ENCODE data around the gene PMFBP1.
"Not testable (repeated sequence)": the region's sequence is repeated elsewhere in the genome, so short reads cannot be mapped to it uniquely, and the experiment has no call there.

The PMFBP1 gene

GRCh38 chr16:72075067-72075466, 96.9 kb downstream of the PMFBP1 start:
- H3K36me3 ChIP-seq (ENCODE audit: control insufficient read depth in 1 of 2, insufficient read depth in 2 of 2, low read depth in 1 of 2, low read length in 2 of 2); H3K14ac ChIP-seq (ENCODE audit: low read length in 2 of 2); H3K27ac ChIP-seq (ENCODE audit: low read length, poor library complexity, severe bottlenecking); H2BK12ac ChIP-seq (ENCODE audit: low read length in 2 of 2); H3K4ac ChIP-seq (ENCODE audit: low read depth in 1 of 2, low read length in 2 of 2); H4K91ac ChIP-seq (ENCODE audit: low read length); H2BK120ac ChIP-seq (ENCODE audit: low read depth, low read length); H3K4me2 ChIP-seq (ENCODE audit: low read length, poor library complexity, severe bottlenecking); H2BK15ac ChIP-seq (ENCODE audit: low read depth, poor library complexity, severe bottlenecking); H3K9me3 ChIP-seq (ENCODE audit: control insufficient read depth, low read length); H3K4me3 ChIP-seq (ENCODE audit: insufficient read depth in 1 of 2, low read depth in 1 of 2, low read length in 2 of 2); H3K18ac ChIP-seq (ENCODE audit: low read depth in 1 of 2, low read length in 2 of 2); H2AK5ac ChIP-seq (ENCODE audit: low read length, severe bottlenecking); H4K8ac ChIP-seq (ENCODE audit: low read length); H2AFZ ChIP-seq (ENCODE audit: low read depth, low read length); H2BK5ac ChIP-seq (ENCODE audit: low read depth, low read length, poor library complexity, severe bottlenecking); DNase-seq; H3K9ac ChIP-seq (ENCODE audit: low read length); H3K4me1 ChIP-seq (ENCODE audit: control insufficient read depth, insufficient read depth, low read depth, low read length); H3K27me3 ChIP-seq (ENCODE audit: control insufficient read depth in 1 of 2, insufficient read depth in 1 of 2, low read length in 2 of 2); H3K23ac ChIP-seq (ENCODE audit: low read length in 2 of 2); H3K79me1 ChIP-seq (replicated peaks; ENCODE audit: low read length, poor library complexity, severe bottlenecking): not testable (repeated sequence)
- WGBS, result 95% methylated on average over 2 of the region's 6 CpGs

GRCh38 chr16:72073560-72074230, 98.3 kb downstream of the PMFBP1 start:
- Histone ChIP-seq H3K14ac (ENCODE audit: low read length in 2 of 2) (no peak overlapping the region), H3K4ac (ENCODE audit: low read depth in 1 of 2, low read length in 2 of 2) (no peak overlapping the region), H2AFZ (ENCODE audit: low read depth, low read length) (no peak overlapping the region), H3K4me3 (ENCODE audit: insufficient read depth in 1 of 2, low read depth in 1 of 2, low read length in 2 of 2) (no peak overlapping the region), H3K9ac (ENCODE audit: low read length) (no peak overlapping the region), H3K18ac (ENCODE audit: low read depth in 1 of 2, low read length in 2 of 2) (no peak overlapping the region), H2BK120ac (ENCODE audit: low read depth, low read length) (no peak overlapping the region), H3K23ac (ENCODE audit: low read length in 2 of 2) (no peak overlapping the region), H2BK12ac (ENCODE audit: low read length in 2 of 2) (no peak overlapping the region), H2BK15ac (ENCODE audit: low read depth, poor library complexity, severe bottlenecking) (no peak overlapping the region), H4K8ac (ENCODE audit: low read length) (no peak overlapping the region), H3K27me3 (ENCODE audit: control insufficient read depth in 1 of 2, insufficient read depth in 1 of 2, low read length in 2 of 2) (no peaks in the 10 kb centered on the region), H3K9me3 (ENCODE audit: control insufficient read depth, low read length) (no peaks in the 10 kb centered on the region), H3K27ac (ENCODE audit: low read length, poor library complexity, severe bottlenecking) (no peak overlapping the region), H4K91ac (ENCODE audit: low read length) (no peak overlapping the region), H3K36me3 (ENCODE audit: control insufficient read depth in 1 of 2, insufficient read depth in 2 of 2, low read depth in 1 of 2, low read length in 2 of 2) (peaks cover 0 to 6% of the 10 kb centered on the region in 2 experiments), H2AK5ac (ENCODE audit: low read length, severe bottlenecking) (no peak overlapping the region), H2BK5ac (ENCODE audit: low read depth, low read length, poor library complexity, severe bottlenecking) (no peak overlapping the region), H3K4me1 (ENCODE audit: control insufficient read depth, insufficient read depth, low read depth, low read length) (no peaks in the 10 kb centered on the region), H3K79me1 (replicated peaks; ENCODE audit: low read length, poor library complexity, severe bottlenecking) (no peaks in the 10 kb centered on the region), H3K4me2 (ENCODE audit: low read length, poor library complexity, severe bottlenecking) (no peak overlapping the region)
- DNase-seq, result no peak
- WGBS, result 93% methylated on average over 8 of the region's 8 CpGs

- H3K18ac ChIP-seq (ENCODE audit: low read depth in 1 of 2, low read length in 2 of 2), result no peak overlapping the region
- H3K27ac ChIP-seq (ENCODE audit: low read length, poor library complexity, severe bottlenecking), result no peak overlapping the region
Measured at GRCh38 chr16:72072514-72073342, 99.2 kb downstream of the PMFBP1 start.

More at GRCh38 chr16:72072514-72073342, 99.2 kb downstream of the PMFBP1 start:
- Histone ChIP-seq H2AK5ac (ENCODE audit: low read length, severe bottlenecking) (no peak overlapping the region), H3K4me1 (ENCODE audit: control insufficient read depth, insufficient read depth, low read depth, low read length) (no peaks in the 10 kb centered on the region), H3K27me3 (ENCODE audit: control insufficient read depth in 1 of 2, insufficient read depth in 1 of 2, low read length in 2 of 2) (no peaks in the 10 kb centered on the region), H4K8ac (ENCODE audit: low read length) (no peak overlapping the region), H2BK5ac (ENCODE audit: low read depth, low read length, poor library complexity, severe bottlenecking) (no peak overlapping the region), H2BK120ac (ENCODE audit: low read depth, low read length) (no peak overlapping the region), H2BK12ac (ENCODE audit: low read length in 2 of 2) (no peak overlapping the region), H3K23ac (ENCODE audit: low read length in 2 of 2) (no peak overlapping the region), H2BK15ac (ENCODE audit: low read depth, poor library complexity, severe bottlenecking) (no peak overlapping the region), H3K9ac (ENCODE audit: low read length) (no peak overlapping the region), H3K36me3 (ENCODE audit: control insufficient read depth in 1 of 2, insufficient read depth in 2 of 2, low read depth in 1 of 2, low read length in 2 of 2) (peaks cover 0 to 6% of the 10 kb centered on the region in 2 experiments), H3K4me2 (ENCODE audit: low read length, poor library complexity, severe bottlenecking) (no peak overlapping the region), H3K4ac (ENCODE audit: low read depth in 1 of 2, low read length in 2 of 2) (no peak overlapping the region), H3K79me1 (replicated peaks; ENCODE audit: low read length, poor library complexity, severe bottlenecking) (peaks cover 2% of the 10 kb centered on the region), H3K14ac (ENCODE audit: low read length in 2 of 2) (no peak overlapping the region), H3K9me3 (ENCODE audit: control insufficient read depth, low read length) (no peaks in the 10 kb centered on the region), H2AFZ (ENCODE audit: low read depth, low read length) (no peak overlapping the region), H4K91ac (ENCODE audit: low read length) (no peak overlapping the region), H3K4me3 (ENCODE audit: insufficient read depth in 1 of 2, low read depth in 1 of 2, low read length in 2 of 2) (no peak overlapping the region)
- no peak for DNase-seq
- WGBS, result 76% methylated on average over 11 of the region's 12 CpGs

Data from mesenchymal stem cell (in vitro differentiated cells and primary cell).